ENCODE measurements around the gene ISG20L2. TPM values are rescaled to one million over a fixed set of nuclear protein-coding genes. Genes with fewer than 3 reads are reported as not detected.

The ISG20L2 gene
- polyA plus RNA-seq, 3 donors, result 9.3 to 17.1 (median 15.7) TPM

DNA sequence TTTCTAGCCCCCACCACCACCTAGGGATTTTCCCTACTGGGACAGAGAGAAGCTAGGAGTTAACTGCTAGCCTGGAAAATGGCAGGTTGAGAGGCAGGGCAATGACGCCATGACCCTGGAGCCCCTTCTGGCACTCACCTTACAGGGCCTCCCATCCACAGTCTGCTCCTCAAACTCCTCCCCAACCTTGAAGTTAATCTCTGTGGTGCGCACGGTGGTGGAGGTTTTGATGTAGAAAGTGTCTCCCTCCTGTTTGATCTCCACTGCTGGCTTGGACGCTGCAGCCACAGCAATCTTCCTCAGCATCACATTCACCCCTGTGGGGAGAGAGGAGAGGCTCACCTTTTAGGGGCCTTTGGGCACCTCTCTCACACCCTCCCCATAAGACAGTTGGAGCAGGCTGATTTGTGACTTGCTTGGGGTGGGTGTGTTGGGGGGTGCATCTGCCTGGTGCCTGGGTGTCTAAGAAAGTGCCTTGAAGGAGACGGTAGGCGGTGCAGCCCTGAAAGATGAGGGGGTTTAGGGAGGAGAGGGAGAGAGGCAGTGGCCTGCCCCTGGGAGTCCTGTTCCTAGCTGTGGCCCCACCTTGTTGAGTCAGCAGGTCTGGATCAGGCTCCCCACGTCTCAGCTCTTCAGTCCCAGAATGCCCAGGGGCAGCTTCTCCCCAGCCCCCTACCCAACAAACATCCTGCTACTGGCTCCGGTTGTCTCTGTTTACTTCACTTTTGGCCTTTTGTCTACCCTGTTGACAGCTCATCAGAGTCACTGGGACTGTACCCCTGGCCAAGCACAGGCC is 27.6 kb downstream of the ISG20L2 start:
- no peak overlapping the region for H3K27ac ChIP-seq (ENCODE audit: low read depth, low read length)
- 79 to 84% (median 81%) methylated on average over 8 of the region's 8 CpGs for WGBS, 3 donors

DNA sequence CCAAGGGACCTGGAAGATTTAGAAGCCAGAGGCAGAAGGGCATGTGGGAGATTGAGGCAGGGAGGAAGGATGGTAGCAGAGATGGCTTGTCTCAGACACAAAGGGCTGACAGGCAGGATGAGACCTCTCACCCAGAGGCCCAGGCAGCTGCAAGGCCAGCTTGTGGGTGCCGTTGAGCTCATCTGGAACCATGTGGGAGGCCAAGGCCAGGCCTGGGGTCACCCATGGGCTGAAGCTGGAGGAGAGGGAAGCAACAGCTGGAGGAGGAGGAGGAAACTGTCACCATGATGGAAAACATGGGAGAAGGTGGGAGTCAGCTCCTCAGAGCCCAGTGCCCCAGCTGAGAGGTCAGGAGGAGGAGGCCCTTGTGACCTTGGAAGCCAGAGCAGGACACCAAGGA is 29.6 kb downstream of the ISG20L2 start:
- WGBS, 3 donors, result 39 to 78% (median 75%) methylated on average over 1 of the region's 1 CpG
- H3K27ac ChIP-seq (ENCODE audit: low read depth, low read length), result no peak overlapping the region

- no peak overlapping the region for H3K27ac ChIP-seq (ENCODE audit: low read depth, low read length)
- 84 to 90% (median 89%) methylated on average over 8 of the region's 8 CpGs for WGBS, 3 donors
Observed at GRCh38 chr1:156697481-156697880, 31.1 kb downstream of the ISG20L2 start.

DNA sequence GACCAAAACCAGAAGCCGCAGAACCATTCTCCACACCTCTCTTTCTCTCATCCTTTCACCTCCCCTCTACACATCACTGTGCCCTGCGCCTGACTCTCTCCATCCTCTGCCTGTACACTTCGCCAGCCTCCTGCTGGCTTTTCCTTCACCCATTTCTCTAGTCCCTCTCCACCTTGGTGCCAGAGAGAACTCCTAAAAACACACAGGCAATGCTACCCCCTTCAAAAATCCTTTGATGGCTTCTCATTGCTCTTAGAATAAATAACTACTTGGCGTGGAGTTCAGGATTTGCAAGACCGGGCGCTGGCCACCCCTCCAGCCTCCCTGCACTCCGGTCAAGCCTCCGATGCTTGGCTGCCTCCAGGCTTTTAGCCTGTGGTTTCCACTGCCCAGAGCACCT is 31.8 kb downstream of the ISG20L2 start:
- 89 to 96% (median 92%) methylated on average over 8 of the region's 8 CpGs for WGBS, 3 donors

GRCh38 chr1:156694690-156694962 is 33.9 kb downstream of the ISG20L2 start:
- no peak overlapping the region for H3K27ac ChIP-seq (ENCODE audit: low read depth, low read length)
- 88 to 96% (median 92%) methylated on average over 5 of the region's 5 CpGs for WGBS, 3 donors

More for the DNA sequence above, 31.8 kb downstream of the ISG20L2 start:
- no peak overlapping the region for H3K27ac ChIP-seq (ENCODE audit: low read depth, low read length)

DNA sequence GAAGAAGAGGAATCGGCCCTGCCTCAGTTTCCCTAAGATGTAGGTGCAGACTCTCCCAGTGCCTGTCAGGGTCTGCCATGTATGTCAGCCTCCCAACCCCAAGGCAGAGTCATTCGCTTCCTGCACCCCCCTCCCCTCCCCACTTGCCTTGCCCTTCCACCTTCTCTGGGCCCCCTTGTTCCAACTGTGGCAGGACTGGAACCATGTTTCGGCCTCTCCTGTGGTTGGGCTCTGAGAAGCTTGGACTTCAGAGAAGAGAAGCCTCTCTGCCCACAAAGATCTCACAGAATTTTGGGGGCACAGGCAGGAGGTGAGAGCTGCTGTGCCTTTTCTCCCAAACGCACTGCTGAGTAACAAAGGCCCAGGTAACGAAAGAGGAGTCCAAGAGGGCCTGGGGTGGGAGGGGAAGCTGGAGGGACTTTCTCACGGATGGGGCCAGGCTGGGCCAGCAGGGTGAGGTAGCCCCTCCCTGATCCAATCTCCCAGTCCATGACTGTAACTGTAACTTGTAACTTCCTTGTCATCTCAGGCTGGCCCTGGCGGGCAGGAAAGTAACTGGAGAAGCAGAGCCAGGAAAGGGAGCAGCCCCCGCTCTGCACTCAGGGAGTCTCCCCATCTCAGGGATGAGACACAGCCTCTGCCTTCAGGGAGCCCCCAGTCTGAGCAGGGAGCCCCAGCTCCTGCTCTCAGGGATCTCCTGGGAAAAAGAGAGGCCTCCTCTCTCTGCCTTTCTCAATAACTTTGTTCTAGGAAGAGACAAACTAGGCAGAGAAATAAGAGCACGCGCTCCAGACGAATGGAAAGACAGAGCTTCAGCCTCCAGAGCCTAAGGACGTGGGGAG is 34.5 kb downstream of the ISG20L2 start:
- 75 to 82% (median 79%) methylated on average over 12 of the region's 12 CpGs for WGBS, 3 donors
- H3K27ac ChIP-seq (ENCODE audit: low read depth, low read length), result no peak overlapping the region

- 42 to 54% (median 46%) methylated on average over 16 of the region's 16 CpGs for WGBS, 3 donors
Observed at GRCh38 chr1:156692925-156693847, 35.4 kb downstream of the ISG20L2 start.

GRCh38 chr1:156692441-156692924 is 36.1 kb downstream of the ISG20L2 start:
- H3K27ac ChIP-seq (ENCODE audit: low read depth, low read length), result no peak overlapping the region
- WGBS, 3 donors, result 7 to 24% (median 16%) methylated on average over 13 of the region's 13 CpGs

More at GRCh38 chr1:156692925-156693847, 35.4 kb downstream of the ISG20L2 start:
- no peak overlapping the region for H3K27ac ChIP-seq (ENCODE audit: low read depth, low read length)

DNA sequence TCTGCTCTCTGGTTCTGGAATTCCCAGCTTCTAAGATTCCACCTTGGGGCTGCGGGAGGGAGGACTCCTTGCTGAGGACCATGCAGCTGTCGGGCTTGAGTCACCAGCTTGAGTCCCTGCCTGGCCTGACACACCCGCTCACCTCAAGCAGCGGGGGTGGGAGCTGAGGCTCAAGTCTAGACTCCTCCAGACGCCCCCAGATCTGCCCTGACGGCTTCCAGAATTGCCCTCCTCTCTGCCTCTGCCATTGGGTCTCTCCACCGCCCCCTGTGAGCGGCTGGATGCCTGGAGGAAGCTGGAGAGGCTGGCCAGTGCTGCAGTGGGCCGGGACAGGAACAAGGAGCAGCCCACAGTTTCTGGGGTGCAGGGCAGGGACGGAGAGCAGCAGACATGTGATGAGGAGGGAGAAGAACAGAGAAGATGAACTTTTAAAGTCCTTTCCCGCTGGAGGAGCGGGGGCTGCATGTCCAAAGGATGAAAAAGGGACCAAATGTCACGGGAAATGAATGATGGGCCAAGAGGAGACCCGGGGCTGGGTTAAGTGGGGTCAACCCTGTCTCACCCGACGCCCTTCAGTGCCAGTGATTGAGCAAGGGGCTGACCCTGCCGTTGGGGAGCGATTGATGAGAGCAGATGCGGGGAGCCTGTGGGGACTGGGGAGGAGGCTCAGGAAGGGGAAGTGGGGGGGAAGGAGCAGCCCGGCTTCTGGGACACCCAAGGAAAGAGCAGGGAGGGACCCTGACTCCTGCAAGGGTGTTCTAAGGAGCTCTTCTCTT is 36.7 kb downstream of the ISG20L2 start:
- H3K27ac ChIP-seq (ENCODE audit: low read depth, low read length), result no peak overlapping the region
- 18 to 53% (median 19%) methylated on average over 20 of the region's 20 CpGs for WGBS, 3 donors

- no peak overlapping the region for H3K27ac ChIP-seq (ENCODE audit: low read depth, low read length)
- WGBS, 3 donors, result 66 to 76% (median 69%) methylated on average over 9 to 10 of the region's 10 CpGs
Observed at GRCh38 chr1:156691191-156691590, 37.4 kb downstream of the ISG20L2 start.

- 58 to 67% (median 62%) methylated on average over 8 of the region's 8 CpGs for WGBS, 3 donors
- H3K27ac ChIP-seq (ENCODE audit: low read depth, low read length), result no peak overlapping the region
Observed at GRCh38 chr1:156690675-156691036, 37.9 kb downstream of the ISG20L2 start.

- no peak overlapping the region for H3K27ac ChIP-seq (ENCODE audit: low read depth, low read length)
- WGBS, 3 donors, result 19 to 26% (median 26%) methylated on average over 10 of the region's 10 CpGs
Observed at GRCh38 chr1:156689953-156690674, 38.5 kb downstream of the ISG20L2 start.

DNA sequence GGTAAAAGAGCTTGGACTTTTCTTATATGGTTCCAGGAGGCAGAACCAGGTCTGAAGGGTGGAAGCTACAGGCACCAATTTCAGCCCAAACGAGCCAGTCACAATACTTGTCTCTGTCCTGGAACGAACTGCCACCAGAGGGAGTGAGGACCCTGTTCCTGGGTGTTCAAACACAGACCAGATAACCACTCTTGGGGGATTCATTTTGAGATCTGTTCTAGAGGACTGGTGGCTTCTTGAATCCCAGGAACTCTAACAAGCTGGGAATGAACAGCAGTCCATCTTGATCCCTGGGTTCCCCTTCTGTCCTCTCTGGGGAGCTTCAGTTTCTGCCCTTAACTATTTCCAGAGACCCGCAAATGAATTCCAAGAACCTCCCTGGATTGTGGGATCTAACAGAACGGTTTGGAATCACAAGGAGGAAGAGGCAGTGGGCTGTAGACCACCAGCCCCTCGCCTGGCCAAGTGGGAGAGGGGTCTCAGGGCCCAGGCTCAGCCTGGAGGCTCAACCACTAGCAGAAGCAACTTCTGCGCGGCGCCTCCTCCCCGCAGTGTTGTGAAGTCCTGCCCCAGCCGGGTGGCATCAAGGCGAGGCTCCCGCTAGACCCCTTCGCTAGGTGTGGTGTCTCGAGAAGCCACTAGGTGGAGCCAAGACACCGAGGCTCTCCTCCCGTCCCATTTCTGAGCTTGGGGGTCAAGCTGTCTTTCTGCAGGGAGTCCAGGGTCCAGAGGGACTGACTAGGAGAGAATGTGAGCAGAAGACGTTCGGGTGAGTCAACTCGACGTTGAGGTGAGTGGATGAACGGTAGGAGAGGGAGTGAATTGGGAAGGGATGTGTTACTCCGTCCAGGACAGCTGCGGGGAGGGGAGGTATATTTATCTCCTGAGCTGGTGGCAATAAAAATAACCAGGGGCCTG is 39.3 kb downstream of the ISG20L2 start:
- 1 to 2% (median 1%) methylated on average over 23 of the region's 23 CpGs for WGBS, 3 donors

DNA sequence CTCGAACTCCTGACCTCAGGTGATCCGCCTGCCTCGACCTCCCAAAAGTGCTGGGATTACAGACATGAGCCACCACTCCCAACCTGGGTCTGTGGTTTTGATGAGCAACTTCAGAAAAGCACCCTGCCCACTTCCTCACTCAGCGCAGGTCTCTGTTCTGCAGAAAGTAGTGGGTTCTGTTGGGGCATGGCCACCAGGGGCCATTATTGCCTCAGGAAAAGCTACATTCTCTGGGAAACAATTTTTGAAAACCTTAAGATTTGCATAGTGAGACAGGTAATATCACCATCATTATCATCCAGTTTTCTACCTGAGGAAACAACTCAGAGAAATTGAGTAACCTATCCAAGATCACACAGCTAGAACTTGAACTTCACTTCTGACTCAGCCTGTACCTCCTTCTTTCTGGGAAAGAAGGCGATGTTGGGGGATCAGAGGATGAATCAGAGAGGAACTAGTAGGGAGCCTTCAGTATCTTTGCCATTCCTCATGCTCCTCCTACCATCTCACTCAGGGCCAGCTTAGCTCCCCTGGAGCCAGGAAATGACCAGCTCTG is 44.3 kb downstream of the ISG20L2 start:
- WGBS, 3 donors, result 68 to 77% (median 70%) methylated on average over 5 of the region's 5 CpGs

More for the DNA sequence above, 39.3 kb downstream of the ISG20L2 start:
- H3K27ac ChIP-seq (ENCODE audit: low read depth, low read length), result no peak overlapping the region

DNA sequence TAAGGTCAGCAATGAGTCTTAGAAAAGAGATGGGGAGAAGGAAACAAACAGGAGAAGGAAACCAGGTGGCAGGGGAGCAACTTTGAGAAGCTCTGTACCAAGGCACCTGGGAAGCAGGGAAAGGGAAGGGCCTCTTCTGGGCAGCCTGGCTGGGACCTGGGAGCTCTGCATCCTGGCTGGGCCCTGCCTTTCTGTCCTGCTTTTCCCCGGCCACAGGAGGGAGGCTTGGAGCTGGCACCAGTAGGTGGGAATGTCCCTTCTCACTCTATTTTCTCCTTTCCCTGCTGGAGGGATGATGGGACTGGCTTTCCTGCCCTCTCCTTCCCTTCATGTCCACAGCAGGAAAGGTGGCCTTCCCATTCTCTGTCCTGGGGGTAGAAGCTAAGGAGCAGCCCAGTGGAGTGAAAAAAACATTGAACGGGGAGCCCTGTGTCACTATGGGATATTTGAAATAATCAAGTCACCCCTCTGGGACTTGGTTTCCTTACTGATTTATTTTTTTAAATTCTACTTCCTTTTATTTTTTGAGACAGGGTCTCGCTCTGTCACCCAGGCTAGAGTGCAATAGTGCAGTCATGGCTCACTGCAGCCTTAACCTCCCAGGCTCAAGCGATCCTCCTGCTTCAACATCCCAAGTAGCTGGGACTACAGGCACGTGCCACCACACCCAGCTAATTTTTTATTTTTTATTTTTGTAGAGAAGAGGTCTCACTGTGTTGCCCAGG is 46.2 kb downstream of the ISG20L2 start:
- no peak overlapping the region for H3K27ac ChIP-seq (ENCODE audit: low read depth, low read length)
- 65 to 72% (median 70%) methylated on average over 5 of the region's 5 CpGs for WGBS, 3 donors

More for the DNA sequence above, 44.3 kb downstream of the ISG20L2 start:
- no peak overlapping the region for H3K27ac ChIP-seq (ENCODE audit: low read depth, low read length)
